GM12872 (cell line): Measurements from ENCODE around the gene LSG1.

ENCODE experiments used
- TF ChIP-seq, protein P1 (sequence below): IDR thresholded peaks from 3 replicates; pipeline ENCODE4 v1.5.1; 2011; ENCODE audit warnings: low read depth, mild to moderate bottlenecking, low read length, moderate library complexity; ENCODE audit not compliant: insufficient read depth

LSG1 gene

DNA sequence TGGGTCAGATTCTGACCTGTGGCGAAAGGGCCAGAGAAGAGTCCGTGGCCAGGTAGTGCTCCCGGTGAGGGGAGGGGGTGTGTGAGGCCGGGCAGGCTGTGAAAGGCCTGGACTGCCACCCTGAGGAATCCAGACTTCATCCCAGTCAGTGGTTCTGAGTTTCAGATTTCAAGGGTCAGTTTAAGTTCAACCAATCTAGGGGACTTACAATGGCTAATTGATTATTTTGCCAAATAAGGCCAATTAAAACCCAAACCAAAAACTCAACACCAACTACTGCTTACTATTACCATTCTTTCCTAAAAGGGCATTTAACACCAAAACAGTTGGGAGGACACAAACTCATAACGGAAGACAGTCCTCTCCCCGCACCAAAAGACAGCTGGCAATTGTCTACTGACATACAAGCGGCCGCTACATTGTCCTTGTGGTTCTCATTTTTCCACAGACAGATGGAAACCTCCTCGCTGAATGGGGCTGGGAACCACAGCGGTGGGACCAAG is 69.3 kb downstream of the LSG1 start:
- TF ChIP-seq, protein P1, sequence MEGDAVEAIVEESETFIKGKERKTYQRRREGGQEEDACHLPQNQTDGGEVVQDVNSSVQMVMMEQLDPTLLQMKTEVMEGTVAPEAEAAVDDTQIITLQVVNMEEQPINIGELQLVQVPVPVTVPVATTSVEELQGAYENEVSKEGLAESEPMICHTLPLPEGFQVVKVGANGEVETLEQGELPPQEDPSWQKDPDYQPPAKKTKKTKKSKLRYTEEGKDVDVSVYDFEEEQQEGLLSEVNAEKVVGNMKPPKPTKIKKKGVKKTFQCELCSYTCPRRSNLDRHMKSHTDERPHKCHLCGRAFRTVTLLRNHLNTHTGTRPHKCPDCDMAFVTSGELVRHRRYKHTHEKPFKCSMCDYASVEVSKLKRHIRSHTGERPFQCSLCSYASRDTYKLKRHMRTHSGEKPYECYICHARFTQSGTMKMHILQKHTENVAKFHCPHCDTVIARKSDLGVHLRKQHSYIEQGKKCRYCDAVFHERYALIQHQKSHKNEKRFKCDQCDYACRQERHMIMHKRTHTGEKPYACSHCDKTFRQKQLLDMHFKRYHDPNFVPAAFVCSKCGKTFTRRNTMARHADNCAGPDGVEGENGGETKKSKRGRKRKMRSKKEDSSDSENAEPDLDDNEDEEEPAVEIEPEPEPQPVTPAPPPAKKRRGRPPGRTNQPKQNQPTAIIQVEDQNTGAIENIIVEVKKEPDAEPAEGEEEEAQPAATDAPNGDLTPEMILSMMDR: no peak

DNA sequence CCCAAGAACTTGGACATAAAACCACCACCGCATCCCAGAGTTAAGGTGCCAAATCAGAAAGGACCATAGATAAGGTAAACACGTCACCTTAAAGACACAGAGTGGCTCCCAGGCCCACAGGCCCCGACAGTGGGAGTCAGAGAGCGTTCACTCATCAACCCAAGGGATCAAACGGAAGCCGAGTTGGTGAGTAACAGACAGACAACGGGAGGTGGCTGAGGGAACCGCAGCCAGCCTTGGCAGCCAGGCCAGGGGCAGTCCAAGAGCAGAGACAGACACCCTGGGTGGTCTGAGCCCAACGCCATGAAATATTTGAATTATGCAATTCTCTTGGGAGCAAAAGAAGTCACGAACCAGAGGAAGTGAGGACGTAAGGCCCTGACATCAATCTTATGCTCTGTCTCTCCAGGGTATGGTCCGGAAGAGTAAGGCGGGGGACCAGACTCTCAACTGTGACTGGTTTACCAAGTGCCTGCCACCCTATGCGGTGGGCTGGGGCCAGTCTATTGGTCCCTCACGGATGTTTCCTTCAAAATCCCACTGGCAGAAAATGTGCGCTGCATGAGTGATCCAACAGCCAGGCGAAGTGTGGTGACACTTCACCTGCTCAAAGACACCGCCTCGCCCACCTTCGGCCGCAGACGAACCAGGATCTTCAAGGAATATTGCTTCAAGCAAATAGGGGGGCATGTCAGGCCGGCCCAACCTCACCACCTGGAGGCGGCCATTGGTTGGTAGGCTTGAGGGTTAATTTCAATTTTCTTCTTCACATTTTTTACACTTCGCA is 73.0 kb downstream of the LSG1 start:
- TF ChIP-seq, protein P1: no peak

DNA sequence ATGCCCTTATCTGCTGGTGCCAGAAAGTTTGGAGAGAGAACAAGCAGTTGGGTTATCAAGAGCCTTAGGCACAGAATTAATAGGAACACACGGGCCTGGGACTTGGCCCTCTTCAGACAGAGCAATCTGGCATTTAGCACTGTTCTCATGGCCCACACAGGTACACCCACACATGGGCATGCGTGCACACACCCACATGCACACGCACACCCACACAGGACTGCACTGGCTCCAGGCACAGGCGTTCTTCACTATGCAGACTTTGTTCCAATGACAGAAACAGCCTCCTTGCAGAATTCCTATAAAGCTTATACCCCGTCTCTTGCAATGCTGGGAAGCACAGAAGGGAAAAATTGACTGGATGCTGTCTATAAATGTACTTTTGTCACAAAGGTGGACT is 75.1 kb downstream of the LSG1 start:
- TF ChIP-seq, protein P1: no peak

DNA sequence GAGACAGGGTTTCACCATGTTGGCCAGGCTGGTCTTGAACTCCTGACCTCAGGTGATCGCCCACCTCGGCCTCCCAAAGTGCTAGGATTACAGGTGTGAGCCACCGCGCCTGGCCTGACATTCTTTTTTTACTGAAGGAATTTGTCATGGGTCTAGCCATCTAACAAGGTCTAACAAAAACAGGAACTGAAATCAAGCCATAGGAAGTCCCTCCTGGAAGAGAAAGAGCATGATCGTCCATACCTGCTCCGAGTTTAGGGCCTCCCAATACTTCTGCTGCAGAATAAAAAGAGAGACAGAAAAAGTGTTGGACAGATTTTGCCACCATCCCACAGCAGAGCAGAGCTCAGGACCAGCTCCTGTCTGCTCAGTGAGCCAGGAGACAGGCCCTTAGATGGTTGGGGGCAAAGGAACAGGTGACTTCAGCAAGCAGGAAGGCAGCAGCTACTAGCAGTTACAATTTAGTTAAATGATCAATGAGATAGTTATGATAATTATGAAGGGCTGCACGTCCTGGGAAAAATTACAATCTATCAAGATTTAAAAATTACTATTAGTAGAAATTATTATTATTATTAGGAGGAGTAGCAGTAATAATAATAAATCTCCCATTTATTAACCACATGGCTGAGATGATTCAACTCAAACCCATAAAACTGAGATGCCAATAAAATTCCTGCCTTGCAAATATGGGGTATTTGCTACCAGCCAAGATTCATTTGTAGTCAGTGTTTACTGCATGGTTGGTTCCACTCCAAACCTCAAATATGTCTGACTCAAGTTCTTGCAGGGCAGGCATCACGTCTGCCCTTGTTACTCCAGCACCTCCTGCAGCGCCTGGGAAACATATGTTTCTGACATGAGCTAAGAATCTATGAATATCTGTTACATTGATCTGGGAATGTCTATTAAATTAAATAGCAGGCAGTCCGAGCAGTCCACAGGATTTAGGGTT is 78.9 kb downstream of the LSG1 start:
- TF ChIP-seq, protein P1: no peak
